Epithelial cell of esophagus (primary cell): Measurements from ENCODE around the gene AHRR.
"Not testable (repeated sequence)": the region's sequence is repeated elsewhere in the genome, so short reads cannot be mapped to it uniquely, and the experiment has no call there.

Experiments
- DNase-seq: peaks from one replicate; pipeline ENCODE4 v3.0.0; 2010; ENCODE audit warnings: low read depth
- H3K4me3 ChIP-seq: 2 replicates; pipeline ENCODE4 v1.5.1; 2011; ENCODE audit warnings: mild to moderate bottlenecking, low read length, control low read depth
- CTCF ChIP-seq: IDR thresholded peaks from 2 replicates; pipeline ENCODE4 v1.5.1; 2011; ENCODE audit warnings: low read depth, mild to moderate bottlenecking, low read length, control low read depth, inconsistent platforms; ENCODE audit not compliant: insufficient read depth; ENCODE audit errors: missing control alignments

Gene AHRR

GRCh38 chr5:407801-408268, 86.3 kb downstream of the AHRR start:
- DNase-seq = peak; percentile 30
- TF ChIP-seq CTCF = no peak
- no peak overlapping the region for H3K4me3 ChIP-seq

- no peak for DNase-seq
- H3K4me3 ChIP-seq = no peak overlapping the region
- no peak for TF ChIP-seq CTCF
These were observed 89.5 kb downstream of the AHRR start for GRCh38 chr5:410911-411517.

GRCh38 chr5:411728-412127, 90.2 kb downstream of the AHRR start:
- TF ChIP-seq CTCF = no peak
- DNase-seq = no peak
- no peak overlapping the region for H3K4me3 ChIP-seq

GRCh38 chr5:414991-415927, 93.7 kb downstream of the AHRR start:
- DNase-seq = peak; percentile 13
- H3K4me3 ChIP-seq = not testable (repeated sequence)

- DNase-seq = no peak
- no peak for TF ChIP-seq CTCF
- H3K4me3 ChIP-seq = no peak overlapping the region
These were observed 94.6 kb downstream of the AHRR start for GRCh38 chr5:415928-416635.

- no peak overlapping the region for H3K4me3 ChIP-seq
- DNase-seq = no peak
- no peak for TF ChIP-seq CTCF
These were observed 95.1 kb downstream of the AHRR start for GRCh38 chr5:416636-416960.
